Fibroblast of mammary gland (primary cell): ENCODE measurements around the gene NFIB.

Source experiments
- DNase-seq: peaks from one replicate; pipeline ENCODE4 v3.0.0-alpha.2; 2010; ENCODE audit warnings: low read depth
- H3K4me3 ChIP-seq: 2 replicates; pipeline ENCODE4 v1.5.1; 2011; ENCODE audit warnings: low read depth, mild to moderate bottlenecking, low read length, moderate library complexity; ENCODE audit not compliant: control insufficient read depth
- TF ChIP-seq, protein P1 (sequence below): conservative IDR thresholded peaks from 2 replicates; pipeline ENCODE4 v1.5.1; 2011; ENCODE audit warnings: low read depth, low read length, inconsistent platforms; ENCODE audit not compliant: control insufficient read depth, insufficient read depth

The NFIB gene

DNA sequence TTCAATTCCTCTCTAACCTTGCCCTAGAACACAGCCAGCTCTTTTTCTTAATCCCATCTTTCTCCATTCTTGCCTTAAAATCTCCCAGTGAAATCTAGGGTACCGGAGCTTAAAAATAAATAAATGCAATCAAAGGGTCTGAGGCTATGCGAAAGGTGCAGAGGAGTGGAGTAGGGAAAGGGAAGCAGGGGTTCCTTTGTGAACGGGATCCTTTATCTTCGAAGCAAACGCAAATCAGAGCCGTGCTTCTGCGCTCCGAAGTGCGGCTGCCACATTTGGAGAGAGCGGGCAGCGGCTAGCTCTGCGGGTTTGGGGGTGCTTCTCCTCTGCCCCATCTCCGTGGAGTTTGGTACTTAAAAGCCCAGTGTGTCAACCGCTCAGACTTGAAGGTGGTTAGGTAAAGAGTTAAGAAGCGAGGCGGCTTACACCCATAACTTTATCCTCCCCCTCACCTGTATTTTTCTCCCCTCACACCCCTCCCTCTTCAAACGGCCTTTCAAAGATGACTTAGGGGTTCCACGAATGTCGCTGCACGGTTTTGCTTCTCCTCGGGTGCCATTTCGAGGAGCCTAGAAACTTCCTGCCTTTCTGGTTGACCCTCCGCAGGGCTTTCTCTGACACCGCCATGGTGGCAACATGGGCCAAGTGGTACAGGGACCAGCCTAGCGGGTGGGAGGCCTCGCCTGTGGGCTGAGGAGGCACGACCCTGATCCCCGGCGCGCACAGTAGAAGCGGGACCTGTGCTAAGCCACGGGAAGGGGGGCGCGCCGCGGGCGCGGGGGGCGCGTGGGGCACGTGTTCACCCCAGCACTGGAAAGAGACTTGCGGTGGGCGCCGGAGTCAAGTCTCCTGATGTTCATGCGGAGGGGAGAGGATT is 31.7 kb upstream of the NFIB start:
- TF ChIP-seq, protein P1, sequence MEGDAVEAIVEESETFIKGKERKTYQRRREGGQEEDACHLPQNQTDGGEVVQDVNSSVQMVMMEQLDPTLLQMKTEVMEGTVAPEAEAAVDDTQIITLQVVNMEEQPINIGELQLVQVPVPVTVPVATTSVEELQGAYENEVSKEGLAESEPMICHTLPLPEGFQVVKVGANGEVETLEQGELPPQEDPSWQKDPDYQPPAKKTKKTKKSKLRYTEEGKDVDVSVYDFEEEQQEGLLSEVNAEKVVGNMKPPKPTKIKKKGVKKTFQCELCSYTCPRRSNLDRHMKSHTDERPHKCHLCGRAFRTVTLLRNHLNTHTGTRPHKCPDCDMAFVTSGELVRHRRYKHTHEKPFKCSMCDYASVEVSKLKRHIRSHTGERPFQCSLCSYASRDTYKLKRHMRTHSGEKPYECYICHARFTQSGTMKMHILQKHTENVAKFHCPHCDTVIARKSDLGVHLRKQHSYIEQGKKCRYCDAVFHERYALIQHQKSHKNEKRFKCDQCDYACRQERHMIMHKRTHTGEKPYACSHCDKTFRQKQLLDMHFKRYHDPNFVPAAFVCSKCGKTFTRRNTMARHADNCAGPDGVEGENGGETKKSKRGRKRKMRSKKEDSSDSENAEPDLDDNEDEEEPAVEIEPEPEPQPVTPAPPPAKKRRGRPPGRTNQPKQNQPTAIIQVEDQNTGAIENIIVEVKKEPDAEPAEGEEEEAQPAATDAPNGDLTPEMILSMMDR: no peak
- H3K4me3 ChIP-seq: no peak overlapping the region
- DNase-seq: no peak

DNA sequence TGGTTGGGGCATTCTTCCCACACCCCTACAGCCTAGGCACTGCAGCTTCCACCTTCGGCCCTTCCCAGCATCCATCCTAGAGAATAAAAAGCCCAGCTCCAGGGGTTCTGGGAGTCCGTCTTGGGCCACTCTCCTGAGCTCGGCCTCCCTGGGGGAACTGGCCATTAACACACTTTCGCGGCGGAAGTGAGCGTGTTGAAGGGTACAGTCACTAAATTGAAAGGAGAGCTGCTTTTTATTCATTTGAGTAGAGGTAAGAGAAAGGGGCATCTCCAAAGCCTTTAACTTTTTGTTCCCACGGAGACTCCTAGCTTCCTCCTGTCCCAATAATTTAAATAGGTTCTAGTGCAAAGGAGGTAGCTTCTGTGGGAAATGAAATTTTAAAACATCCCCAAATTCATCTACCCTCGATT is 31.0 kb upstream of the NFIB start:
- no peak overlapping the region for H3K4me3 ChIP-seq
- no peak for DNase-seq
- TF ChIP-seq, protein P1: no peak

DNA sequence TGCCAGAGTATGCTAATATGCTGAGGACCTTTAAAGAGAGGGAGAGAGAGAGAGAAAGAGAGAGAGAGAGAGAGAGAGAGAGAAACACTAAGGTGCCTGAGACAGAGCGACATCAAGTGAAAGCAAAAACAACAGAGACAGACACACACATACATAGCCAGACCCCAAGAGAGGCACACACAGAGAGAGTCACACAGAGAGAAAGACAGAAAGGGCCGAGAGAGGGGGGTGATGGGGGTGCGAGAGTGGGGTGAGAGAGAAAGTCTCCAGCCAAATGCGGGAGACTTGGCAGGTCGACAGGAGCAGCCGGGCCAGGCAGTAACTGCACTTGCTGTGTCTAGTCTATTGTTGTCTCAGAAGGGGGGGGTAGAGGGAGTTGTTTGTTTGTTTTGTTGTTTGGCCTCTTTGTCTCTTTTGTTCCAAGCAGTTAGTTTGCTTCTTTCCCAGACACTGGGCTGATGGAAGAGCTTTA is 30.1 kb upstream of the NFIB start:
- H3K4me3 ChIP-seq: no peak overlapping the region
- TF ChIP-seq, protein P1: no peak
- DNase-seq: no peak

DNA sequence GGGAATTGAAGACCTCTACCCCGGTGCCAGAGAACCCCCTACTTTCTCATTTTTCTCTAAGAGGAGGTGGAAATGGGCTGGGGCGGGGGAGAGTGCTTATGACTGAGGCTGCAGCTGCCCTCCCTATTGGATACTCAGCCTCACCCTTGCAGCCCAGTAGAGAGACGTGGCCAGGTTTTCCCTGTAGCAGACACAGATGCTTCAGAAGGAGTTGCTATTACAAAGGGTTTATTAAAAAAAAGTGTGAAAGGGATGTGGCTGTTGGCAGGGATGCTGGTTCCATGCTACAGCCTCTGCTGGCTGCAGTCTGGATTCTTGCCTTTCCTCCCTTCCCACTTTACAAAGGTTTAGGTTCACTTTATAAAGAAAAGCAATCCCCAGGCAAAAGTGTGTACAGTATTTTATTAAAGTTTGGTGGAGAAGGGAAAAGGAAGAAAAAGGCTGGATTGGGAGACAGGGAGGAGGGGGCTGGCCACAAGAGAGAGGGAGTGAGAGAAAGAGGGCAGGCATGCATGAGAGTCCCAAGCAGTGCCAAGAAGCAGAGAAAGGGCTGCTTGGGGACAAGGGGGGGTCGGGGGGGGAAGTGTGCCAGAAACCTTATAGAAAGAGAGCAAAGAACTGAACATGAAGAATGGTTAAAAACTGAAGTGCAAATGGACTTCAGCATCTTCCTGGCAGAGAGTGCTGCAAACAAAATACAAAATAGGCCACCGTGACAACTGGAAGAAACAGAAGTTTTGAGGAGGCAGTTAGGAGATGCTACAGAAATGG is 29.5 kb upstream of the NFIB start:
- no peak overlapping the region for H3K4me3 ChIP-seq
- DNase-seq: no peak
- TF ChIP-seq, protein P1: no peak

DNA sequence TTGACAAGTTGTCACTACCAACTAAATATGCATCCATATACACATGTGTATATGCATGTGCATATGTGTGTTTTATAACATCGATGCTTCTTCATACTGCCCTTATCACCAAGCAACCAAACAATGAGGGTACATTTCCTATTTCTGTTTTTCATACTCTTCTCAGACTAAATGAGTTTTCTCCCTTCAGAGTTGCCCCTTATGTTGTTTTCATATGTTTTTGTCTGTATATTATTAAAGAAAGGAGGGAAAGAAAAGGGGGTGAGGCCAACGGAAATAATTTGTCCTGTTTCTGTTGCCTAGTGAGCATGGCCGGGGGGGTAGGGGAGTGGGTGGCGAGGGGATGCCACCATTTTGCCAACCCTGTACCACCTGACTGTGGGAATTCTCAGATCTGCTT is 28.8 kb upstream of the NFIB start:
- H3K4me3 ChIP-seq: no peak overlapping the region
- no peak for DNase-seq
- TF ChIP-seq, protein P1: no peak

DNA sequence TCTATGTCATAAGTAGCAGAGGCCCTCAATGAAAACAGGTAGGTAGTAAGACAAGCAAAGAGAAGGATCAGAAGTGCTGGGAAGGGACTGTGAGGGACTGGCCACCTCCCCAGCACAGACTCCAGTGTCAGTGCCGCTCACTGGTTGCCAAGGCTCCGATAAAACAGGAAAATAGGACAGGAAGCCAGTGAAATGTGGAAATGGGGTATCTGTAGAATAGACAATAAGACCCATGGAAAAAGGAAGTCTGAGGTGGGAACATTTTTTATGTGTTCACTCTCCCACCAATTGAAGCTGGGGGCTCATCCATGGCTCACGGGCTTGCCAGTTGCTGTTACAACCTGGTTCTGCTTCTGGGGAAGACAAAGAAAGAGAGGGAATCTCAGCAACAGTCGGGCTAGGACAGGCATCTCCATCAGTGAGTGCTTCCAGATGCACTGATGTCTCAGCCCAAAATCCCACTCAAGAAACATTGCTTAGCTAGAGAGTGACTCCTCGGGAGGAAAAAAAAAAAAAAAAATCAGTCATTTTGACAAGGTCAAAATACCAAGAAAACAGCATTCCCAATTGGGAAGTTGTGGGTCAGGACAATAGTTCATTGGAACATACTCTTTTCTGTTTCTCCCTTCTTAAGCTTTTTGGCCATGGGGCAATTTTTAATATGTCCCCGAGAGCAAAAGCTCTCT is 27.6 kb upstream of the NFIB start:
- TF ChIP-seq, protein P1: no peak
- H3K4me3 ChIP-seq: no peak overlapping the region
- DNase-seq: no peak
